ENCODE data around the gene ERC1.

GRCh38 chr12:1473418-1473817 is 482.4 kb downstream of the ERC1 start:
- TF ChIP-seq CTCF (IDR thresholded peaks at IDR 0.05; ENCODE audit: low read length): no peak
- TF ChIP-seq EZH2 (IDR thresholded peaks at IDR 0.05; ENCODE audit: borderline replicate concordance, low read length): no peak

Measured in OCI-LY1 (cell line).